Measurements from ENCODE around the gene ANKRD66. TPM values are rescaled to one million over a fixed set of nuclear protein-coding genes. Genes with fewer than 3 reads are reported as not detected.

The ANKRD66 gene
- total and polyA plus RNA-seq, 2 of the 4 experiments (the other 2 are of a cell fraction): not detected

Other genes starting within 250 kb of the ANKRD66 start
- under 0.01 TPM in 1 of 2 replicates, not detected in the other for gene CYP39A1, start 94.1 kb upstream of the ANKRD66 start, total RNA-seq (2012; rRNA removed)
- 0.03 TPM in 1 of 2 replicates, not detected in the other for gene CYP39A1, start 94.1 kb upstream of the ANKRD66 start, polyA plus RNA-seq (2012; rRNA removed)
- gene SLC25A27, start 94.0 kb upstream of the ANKRD66 start, total RNA-seq (2012; rRNA removed): 0.28 TPM in 1 of 2 replicates, not detected in the other
- gene SLC25A27, start 94.0 kb upstream of the ANKRD66 start, polyA plus RNA-seq (2012; rRNA removed): 0.63 and 1.3 TPM in 2 replicates
- not detected in 2 replicates for gene TDRD6, start 59.0 kb upstream of the ANKRD66 start, total RNA-seq (2012; rRNA removed)
- not detected in 2 replicates for gene TDRD6, start 59.0 kb upstream of the ANKRD66 start, polyA plus RNA-seq (2012; rRNA removed)
- gene PLA2G7, start 11.6 kb upstream of the ANKRD66 start, total RNA-seq (2012; rRNA removed): not detected in 2 replicates
- gene PLA2G7, start 11.6 kb upstream of the ANKRD66 start, polyA plus RNA-seq (2012; rRNA removed): not detected in 2 replicates
- not detected in 2 replicates for gene MEP1A, start 46.5 kb downstream of the ANKRD66 start, total RNA-seq (2012; rRNA removed)
- gene MEP1A, start 46.5 kb downstream of the ANKRD66 start, polyA plus RNA-seq (2012; rRNA removed): not detected in 2 replicates
- gene ADGRF5, start 175.0 kb downstream of the ANKRD66 start, total RNA-seq (2012; rRNA removed): not detected in 2 replicates
- not detected in 2 replicates for gene ADGRF5, start 175.0 kb downstream of the ANKRD66 start, polyA plus RNA-seq (2012; rRNA removed)